Peyer's patch (tissue), 4 donors: ENCODE data around the gene APBA1. TPM values are rescaled to one million over a fixed set of nuclear protein-coding genes. Genes with fewer than 3 reads are reported as not detected.

Experiments used
- DNase-seq, 3 donors: peaks; one replicate each; pipeline ENCODE4 v3.0.0-alpha.2; 2017 to 2019
- H3K27ac ChIP-seq, 4 donors: fragments of 200-600 bp; sonication (generic); one replicate each; pipeline ENCODE4 v1.5.1; 2016 to 2019
- H3K27me3 ChIP-seq, 2 donors: fragments of 200-600 bp; sonication (generic); one replicate each; pipeline ENCODE4 v1.5.1; 2019
- H3K36me3 ChIP-seq, 3 donors: fragments of 200-600 bp; sonication (generic); one replicate each; pipeline ENCODE4 v1.5.1; 2016 to 2019
- H3K4me1 ChIP-seq, 4 donors: fragments of 200-600 bp; sonication (generic); one replicate each; pipeline ENCODE4 v1.5.1; 2016 to 2019
- H3K4me3 ChIP-seq, 4 donors: fragments of 200-600 bp; sonication (generic); 1 replicate in 3 of 4; 2 replicates in 1 of 4; pipeline ENCODE4 v1.5.1; 2016 to 2019; ENCODE audit warnings: mild to moderate bottlenecking in 1 of 4
- H3K9me3 ChIP-seq, 4 donors: fragments of 200-600 bp; sonication (generic); one replicate each; pipeline ENCODE4 v1.5.1; 2016 to 2019; ENCODE audit warnings: mild to moderate bottlenecking in 1 of 4
- CTCF ChIP-seq, 6 experiments: fragments of 450-650 bp in 4 of 6; fragments of 200-600 bp in 2 of 6; sonication (generic) in 1 of 6; IDR thresholded peaks; one replicate each; pipeline ENCODE4 v1.5.1; 2017 to 2019; ENCODE audit warnings: antibody characterized with exemption in 6 of 6, mild to moderate bottlenecking in 3 of 6, moderate library complexity in 1 of 6
- POLR2A ChIP-seq, 2 donors: fragments of 450-650 bp; IDR thresholded peaks; one replicate each; pipeline ENCODE4 v1.5.1; 2017; ENCODE audit warnings: antibody characterized with exemption in 2 of 2, mild to moderate bottlenecking in 2 of 2, moderate library complexity in 2 of 2
- total RNA-seq, 4 donors: library from RNA; depleted of rRNA; stranded (reverse); fragments of >200 nt; gene quantifications; one replicate each; pipeline ENCODE4 v1.1.0, GENCODE V29; 2016

The APBA1 gene
- total RNA-seq, 4 donors from 2014 or later, result 0.88 to 14.9 (median 3.9) TPM

- no peak for DNase-seq
- Histone ChIP-seq H3K4me3 (no peak overlapping the region), H3K4me1 (no peaks in the 10 kb centered on the region), H3K36me3 (no peaks in the 10 kb centered on the region), H3K27ac (no peak overlapping the region), H3K9me3 (no peaks in the 10 kb centered on the region), H3K27me3 (no peaks in the 10 kb centered on the region)
- no peak for TF ChIP-seq CTCF (IDR thresholded peaks at IDR 0.05)
- no peak for TF ChIP-seq POLR2A (IDR thresholded peaks at IDR 0.05)
Measured at GRCh38 chr9:69395718-69396117, 276.5 kb downstream of the APBA1 start.

GRCh38 chr9:69393425-69393824 is 278.7 kb downstream of the APBA1 start:
- H3K27ac ChIP-seq, result no peak overlapping the region
- H3K4me1 ChIP-seq, result no peaks in the 10 kb centered on the region
- no peak for DNase-seq
- no peak for TF ChIP-seq POLR2A (IDR thresholded peaks at IDR 0.05)
- TF ChIP-seq CTCF (IDR thresholded peaks at IDR 0.05), result no peak
- H3K4me3 ChIP-seq, result no peak overlapping the region
- H3K27me3 ChIP-seq, result no peaks in the 10 kb centered on the region
- no peaks in the 10 kb centered on the region for H3K9me3 ChIP-seq
- H3K36me3 ChIP-seq, result no peaks in the 10 kb centered on the region

GRCh38 chr9:69392826-69393225 is 279.3 kb downstream of the APBA1 start:
- Histone ChIP-seq H3K4me1 (no peaks in the 10 kb centered on the region), H3K36me3 (no peaks in the 10 kb centered on the region), H3K4me3 (no peak overlapping the region), H3K9me3 (no peaks in the 10 kb centered on the region), H3K27me3 (no peaks in the 10 kb centered on the region), H3K27ac (no peak overlapping the region)
- no peak for DNase-seq
- TF ChIP-seq CTCF (IDR thresholded peaks at IDR 0.05), result no peak
- TF ChIP-seq POLR2A (IDR thresholded peaks at IDR 0.05), result no peak

GRCh38 chr9:69391946-69392345 is 280.2 kb downstream of the APBA1 start:
- H3K4me1 ChIP-seq, result no peaks in the 10 kb centered on the region
- H3K27ac ChIP-seq, result no peak overlapping the region
- H3K27me3 ChIP-seq, result no peaks in the 10 kb centered on the region
- no peaks in the 10 kb centered on the region for H3K36me3 ChIP-seq
- TF ChIP-seq CTCF (IDR thresholded peaks at IDR 0.05), result no peak
- TF ChIP-seq POLR2A (IDR thresholded peaks at IDR 0.05), result no peak
- H3K9me3 ChIP-seq, result no peaks in the 10 kb centered on the region
- no peak overlapping the region for H3K4me3 ChIP-seq
- no peak for DNase-seq

- H3K27me3 ChIP-seq, result no peaks in the 10 kb centered on the region
- DNase-seq, result no peak
- no peak overlapping the region for H3K27ac ChIP-seq
Measured at GRCh38 chr9:69391487-69391886, 280.7 kb downstream of the APBA1 start.

More at GRCh38 chr9:69391487-69391886, 280.7 kb downstream of the APBA1 start:
- no peak overlapping the region for H3K4me3 ChIP-seq
- TF ChIP-seq CTCF (IDR thresholded peaks at IDR 0.05) (no peak), POLR2A (IDR thresholded peaks at IDR 0.05) (no peak)
- H3K9me3 ChIP-seq, result no peaks in the 10 kb centered on the region
- no peaks in the 10 kb centered on the region for H3K36me3 ChIP-seq
- H3K4me1 ChIP-seq, result no peaks in the 10 kb centered on the region
